ENCODE measurements around the gene ZGLP1.
A peak's percentile ranks its signal among the peaks of the same experiment; 100 is the strongest.

Gene ZGLP1

DNA sequence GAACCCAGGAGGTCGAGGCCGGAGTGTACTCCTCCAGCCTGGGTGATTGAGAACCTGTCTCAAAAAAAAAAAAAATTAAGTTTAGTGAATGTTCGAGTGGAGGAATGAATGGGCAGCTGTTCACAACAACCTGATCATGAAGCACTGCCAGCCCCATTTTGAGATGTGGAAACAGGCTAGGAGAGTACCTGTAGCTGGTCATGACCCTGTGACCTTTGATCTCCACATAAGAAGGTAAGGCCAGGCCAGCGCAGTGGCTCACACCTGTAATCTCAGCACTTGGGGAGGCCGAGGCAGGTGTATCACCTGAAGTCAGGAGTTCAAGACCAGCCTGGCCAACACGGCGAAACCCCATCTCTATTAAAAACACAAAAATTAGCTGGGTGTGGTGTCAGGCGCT, 16.1 kb upstream of the ZGLP1 start:
- no peak for DNase-seq

DNA sequence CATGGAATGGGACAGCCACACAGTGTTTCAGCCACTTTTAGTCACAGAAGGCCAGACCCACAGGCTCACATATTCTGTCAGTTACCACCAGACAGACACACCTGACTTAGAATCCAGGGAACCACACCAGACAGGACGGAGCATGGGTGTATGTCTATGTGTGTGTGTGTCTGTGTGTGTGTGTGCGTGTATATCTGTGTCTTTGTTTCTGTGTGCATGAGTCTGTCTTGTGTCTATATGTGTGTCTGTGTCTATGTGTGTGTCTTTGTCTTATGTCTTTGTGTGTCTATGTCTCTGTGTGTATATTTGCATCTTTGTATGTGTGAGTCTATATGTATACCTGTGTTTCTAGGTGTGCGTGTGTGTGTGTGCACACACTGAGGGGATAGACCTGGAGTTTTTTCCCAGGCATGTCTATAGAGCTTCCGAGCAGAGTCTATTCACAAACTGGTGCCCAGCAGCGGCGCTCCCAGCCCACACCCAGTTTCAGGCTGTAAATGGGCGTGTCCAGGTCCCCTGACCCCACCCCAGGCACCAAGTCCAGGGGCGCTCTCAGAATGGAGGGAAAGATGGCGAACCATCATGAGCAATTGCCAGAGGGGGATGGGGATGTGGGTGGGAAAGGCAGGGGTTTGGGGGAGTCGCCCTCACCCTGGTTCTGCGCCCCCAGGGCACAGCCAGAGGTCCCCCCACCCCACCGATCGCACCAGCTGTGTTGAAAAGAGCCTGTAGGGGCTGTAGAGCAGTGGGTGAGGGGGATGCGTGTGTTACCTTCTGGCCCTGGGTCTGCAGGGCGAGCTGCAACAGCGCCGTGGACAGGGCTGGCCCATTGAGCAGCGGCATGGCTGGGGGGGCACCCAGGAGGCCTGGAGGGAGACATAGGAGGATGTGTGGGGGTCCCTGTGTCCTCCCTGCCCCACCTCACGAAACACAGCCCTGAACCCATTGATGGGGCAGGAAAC, 12.5 kb upstream of the ZGLP1 start:
- no peak for DNase-seq

DNA sequence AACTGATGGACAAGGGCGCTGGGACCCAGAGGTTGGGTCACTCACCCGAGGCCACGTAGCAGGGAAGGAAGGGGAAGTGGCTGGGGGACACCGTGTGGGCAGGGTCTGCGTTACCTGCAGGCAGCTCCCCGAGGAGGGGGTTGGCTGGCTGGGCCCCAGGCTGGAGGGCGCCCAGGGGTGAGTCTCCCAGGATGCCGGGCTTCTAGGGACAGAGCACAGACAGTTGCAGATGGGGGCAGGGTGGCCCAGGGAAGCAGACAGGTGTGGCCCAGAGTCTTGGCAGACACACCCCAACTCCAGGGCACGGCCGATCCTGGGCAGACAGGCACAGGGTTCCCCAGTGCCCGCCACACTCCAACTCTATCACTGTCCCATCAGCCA, 11.8 kb upstream of the ZGLP1 start:
- DNase-seq = no peak

DNA sequence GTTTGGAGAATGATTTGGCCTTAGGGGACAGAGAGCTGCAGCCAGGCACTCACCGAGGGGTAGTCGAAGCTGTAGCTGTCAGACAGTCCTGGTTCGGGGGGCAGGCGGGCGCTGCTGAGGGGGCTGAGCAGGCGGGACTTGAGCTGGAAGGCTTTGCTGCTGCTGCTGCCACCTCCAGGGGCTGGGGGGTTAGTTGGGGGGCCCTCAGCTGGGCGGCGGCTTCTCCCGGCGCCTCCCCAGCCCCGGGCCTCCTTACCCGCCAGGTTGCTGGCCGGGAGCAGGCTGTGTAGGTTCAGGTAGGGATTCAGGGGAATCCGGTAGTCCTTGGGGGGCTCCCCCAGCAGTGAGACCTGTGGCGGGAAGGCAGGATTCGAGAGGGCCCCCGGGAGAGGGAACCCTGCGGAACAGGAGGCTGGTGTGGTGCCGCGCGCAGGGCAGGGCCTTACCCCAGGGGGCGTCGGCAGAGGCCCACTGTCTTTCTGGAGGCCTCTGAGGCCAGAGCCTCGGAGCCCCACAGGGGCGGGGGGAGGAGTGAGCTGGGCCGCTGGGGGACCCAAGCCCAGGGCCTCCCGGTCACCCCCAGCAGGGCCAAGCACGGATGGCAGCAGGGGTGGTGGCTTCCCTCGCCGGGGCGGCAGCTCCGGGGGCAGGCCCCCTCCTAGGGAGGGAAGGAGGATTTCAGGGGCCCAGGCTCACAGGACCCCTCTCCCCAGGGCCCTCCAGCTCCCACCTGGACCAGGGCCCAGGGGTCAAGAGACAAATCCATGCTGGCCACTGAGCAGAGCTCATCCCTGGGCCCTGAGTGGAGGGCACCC, 11.2 kb upstream of the ZGLP1 start:
- no peak for DNase-seq

DNA sequence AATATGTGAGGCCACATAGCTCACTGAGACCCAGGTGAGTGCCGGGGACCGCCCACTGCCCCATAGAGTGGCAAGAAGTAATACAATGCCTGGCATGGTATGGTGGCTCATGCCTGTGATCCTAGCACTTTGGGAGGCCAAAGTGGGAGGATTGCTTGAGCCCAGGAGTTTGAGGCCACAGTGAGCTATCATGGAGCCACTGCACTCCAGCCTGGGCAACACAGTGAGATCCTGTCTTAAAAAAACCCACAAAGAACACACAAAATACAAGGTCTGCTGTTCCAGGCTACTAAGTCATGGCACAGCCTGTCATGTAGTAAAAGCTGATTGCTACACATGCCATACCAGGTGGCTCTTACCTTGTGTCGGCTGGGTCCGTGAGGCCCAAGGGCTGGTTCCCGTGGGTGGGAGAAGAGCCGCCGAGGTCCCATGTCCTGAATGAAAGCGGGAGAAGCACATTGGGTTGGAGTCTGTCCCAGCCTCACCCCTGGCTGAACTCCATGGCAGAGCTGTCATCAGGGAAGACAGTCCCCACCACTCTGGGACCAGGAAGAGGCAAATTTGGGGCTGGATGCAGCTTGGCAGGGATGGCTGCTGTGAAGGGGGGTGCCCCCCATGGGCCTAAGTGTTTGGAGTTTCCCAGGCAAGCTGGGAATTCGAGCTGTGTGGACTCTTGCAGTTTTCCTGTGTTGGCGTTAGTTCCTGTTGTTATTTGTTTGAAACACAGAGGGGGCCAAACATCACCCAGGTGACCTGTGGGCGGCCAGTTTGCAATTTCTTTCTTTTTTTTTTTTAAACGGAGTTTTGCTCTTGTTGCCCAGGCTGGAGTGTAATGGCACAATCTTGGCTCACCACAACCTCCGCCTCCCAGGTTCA, 9.4 kb upstream of the ZGLP1 start:
- no peak for DNase-seq

DNA sequence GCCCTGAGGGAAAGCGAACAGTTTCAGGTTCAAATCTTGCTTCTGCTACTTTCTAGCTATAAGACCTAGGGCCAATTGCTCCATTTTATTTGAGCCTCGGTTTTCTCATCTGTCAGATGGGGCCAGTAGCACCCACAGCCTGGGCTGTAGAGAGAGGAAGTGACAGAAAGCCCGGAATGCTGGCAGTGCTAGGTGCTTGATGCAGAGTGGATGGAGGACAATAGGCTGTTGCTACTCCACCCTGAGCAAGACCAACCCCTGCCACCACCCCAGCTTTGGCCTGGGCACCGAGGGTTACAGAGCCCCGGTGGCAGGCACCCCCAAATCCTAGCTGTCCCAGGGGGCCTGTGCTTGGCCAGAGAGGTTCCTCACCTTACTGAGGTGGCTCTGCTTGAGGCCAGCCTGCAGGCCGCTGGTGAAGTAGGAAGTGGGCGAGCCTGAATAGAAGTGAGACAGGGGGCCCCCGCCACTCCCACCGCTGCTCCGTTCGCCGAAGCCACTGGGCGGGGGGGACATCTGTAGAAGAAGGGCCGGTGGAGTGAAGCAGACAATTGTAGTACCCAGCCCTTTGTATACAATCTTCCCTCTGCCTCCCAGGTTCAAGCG, 8.3 kb upstream of the ZGLP1 start:
- DNase-seq = no peak

DNA sequence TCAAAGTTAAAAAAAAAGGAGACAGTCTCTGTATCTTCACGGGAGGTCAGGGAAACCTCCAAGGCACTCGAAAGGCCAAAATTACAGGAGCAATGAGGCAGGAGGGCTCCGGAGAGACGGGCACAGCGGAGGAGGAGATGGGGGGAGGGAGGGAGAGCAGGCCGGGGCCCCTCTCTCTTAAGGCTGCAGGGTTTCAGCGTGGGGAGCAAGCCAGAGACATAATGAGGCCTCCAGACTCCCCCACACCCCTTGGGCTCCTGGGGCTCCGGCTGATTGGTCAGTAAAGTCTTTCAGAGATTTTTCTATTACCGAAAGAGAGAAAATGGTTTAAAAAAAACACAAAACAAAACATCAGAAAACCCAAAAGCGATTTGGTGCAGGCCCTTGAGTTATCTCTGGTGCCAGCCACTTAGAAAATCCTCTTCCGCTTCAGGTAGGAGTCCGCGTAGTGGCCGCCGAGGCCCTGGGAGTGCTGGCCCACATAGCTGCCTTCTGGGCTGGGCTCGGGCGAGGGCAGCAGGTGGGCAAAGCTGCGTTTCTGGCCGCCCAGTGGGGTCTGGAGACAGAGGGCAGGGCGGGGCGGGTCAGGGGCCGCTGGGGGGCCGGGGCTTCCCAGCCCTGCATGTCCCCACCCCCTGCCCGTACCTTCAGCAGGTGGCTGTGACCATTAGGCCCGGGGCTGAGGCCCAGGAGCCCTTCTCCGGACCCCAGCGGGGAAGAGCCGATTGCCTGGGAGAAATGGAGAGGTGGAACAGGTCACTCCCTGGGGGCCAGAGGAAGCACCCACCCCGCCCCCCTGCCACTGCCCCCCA, 7.6 kb upstream of the ZGLP1 start:
- DNase-seq = no peak

DNA sequence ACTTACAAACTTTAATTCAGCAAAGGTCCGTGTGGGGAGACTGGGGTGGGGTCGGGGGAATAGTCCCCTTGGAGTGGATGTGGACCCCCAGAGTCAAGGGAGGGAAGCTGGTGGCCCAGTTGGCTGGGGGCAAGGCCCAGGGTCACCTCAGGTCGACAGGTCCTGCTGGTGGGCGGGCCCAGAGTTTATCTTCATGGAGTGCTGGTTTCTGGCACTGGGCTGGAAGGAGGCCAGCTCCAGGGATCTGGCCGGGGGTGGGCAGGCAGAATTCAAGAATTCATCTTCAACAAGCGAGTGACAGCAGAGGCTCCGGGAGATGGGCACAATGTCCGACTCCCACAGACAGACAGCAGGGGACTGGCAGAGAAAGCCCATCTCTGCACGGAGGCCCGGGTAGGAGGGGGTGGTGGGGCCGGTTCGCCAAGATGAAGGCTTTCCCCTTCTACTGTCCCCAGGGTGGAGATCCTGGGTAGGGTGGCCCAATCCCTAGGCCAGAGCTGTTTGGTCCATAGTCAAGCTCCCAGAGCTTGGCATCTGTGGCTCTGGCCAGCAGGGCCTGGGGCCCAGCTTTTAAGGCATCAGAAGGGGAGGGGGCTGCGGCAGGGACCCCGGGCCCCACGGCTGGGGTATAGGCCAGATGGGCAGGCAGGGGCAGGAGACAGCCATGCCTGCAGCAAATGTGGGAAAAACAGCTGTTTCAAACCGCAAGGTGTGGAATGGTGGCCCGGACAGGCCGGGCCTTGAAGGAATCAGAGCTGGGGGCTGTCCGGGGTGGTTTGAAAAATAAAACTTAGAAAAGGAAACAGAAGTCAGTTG, 6.8 kb upstream of the ZGLP1 start:
- no peak for DNase-seq

DNA sequence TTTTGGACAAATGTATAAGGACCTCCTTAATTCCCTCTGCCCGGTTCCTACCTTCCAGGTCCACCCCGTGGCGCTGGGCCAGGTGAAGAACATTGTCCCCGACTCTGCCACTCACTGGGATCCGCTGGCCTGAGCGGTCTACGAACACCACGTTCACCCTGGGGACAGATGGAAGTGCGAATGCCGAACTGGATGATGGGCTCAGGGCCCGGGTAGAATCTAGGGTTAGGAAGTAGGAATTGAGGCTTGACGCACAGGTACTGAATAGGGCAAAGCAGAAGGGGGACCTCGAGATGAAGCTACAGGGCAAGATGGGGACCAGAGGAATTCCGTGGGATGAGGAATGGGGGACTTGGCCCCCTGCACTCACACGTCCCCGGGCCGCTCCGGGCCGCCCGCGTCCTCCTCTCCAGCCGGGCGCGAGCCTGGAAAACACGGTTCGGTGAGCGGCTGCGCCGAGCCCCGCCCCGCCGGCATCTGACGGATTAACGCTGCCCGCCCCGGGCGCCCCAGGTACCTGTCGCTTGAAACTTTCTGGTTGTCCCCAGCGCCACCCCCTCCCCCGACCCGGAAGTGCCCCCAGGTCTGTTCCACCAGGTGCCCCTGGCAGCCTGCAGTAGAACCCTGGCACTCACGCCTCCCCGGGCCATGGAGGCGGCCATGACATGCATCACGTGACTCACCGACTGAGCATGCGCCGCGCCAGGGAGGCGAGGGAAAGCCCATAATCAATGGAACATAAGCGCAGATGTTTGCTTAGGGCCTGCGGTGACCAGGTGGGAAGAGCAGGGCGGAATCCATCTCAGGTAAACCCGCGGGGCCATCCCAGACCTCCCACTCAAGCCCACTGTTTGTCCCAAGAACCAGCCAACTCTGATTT, 6.0 kb upstream of the ZGLP1 start, which contains the start of gene FDX2:
Gene FDX2, minus strand, starts transcription at position 681 of the 880 bp plus-strand sequence. Its CDS starts 19 bp downstream, at position 662.
- peak; percentile 92 for DNase-seq

DNA sequence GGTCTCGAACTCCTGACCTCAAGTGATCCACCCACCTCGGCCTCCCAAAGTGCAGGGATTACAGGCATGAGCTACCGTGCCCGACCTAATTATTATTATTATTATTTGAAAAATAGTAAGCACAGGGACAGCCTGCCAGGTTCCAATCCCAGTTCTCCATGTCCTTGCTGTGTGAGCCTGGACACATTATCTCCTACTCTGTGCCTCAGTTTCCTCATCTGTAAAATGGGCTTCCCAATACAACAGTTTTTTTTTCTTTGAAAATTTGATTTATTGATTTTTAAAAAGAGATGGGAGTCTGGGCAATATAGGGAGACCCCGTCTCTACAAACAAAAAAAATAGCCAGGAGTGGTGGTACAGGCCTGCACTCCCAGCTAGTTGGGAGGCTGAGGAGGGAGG, 3.3 kb downstream of the ZGLP1 start:
- DNase-seq = no peak

DNA sequence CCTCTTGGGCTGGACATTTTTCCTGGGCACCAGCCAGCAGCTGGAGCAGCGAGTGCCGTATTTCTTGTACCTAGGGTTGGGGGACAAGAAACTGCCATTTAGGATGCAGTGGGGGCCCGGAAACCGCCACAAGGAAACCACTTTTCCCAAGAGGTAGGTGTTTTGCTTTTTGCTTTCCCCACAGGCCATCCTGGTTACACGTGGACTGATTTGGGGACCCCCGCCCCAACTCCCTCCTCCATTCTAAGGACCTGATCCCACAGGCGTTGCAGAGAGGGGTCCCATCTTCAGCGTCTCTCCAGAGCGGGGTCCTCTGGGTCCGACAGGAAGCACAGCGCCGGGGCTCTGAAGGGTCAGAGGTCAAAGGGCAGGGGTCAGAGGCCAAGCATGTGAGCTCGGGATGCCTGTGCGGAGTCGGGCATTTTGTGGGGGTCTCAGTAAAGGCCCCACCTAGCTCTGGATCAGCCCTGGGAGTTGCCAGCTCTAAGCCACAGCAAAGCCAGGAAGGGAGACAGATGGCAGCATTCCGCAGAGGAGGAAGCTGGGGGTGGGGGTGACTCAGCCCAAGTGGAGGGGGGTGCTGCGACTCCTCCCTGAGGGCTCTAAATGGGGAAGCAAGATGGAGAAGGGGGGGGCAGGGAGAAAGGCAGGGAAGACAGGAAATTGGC, 4.3 kb downstream of the ZGLP1 start:
- no peak for DNase-seq

DNA sequence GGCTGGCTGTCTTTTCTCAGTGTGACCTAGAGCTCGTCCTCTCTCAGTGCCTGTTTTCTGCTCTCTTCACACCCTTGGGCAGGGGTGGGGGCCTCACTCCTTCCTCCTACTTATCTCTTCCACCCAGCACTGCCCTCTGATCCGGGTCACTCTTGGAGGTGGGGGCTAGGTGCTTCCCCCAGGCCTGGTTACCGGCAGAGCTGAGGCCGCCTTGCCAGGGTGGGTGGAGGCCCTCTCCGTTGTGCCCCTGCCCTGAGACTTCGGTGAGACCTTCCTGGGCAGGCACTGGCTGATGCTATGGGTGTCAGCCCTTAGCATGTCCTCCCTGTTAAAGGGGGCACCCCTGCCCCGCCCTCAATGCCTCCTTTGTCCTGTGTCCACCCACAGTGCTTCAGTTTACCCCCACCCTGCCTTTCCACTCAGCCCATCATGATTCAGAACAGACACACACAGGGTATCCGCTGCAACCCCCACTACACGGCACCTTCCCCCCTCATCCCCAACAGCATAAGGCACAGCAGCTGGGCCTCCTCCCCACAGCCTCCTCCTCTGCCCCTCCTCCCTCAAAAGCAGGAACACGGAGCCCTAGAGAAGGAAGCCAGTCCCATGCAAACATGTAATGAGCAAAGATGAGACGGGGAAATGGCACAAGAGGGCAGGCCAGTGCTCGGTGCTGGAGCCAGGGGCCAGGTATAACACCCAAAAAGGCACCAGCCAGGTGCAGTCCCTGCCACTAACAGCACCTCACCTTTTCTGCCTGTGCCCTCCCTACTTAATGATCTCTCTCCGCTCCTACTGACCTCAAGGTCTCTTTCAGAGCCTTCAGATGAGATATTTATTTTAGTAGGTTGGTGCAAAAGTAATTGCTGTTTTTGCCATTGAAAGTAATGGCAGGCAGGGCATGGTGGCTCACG, 9.8 kb downstream of the ZGLP1 start:
- DNase-seq = no peak

DNA sequence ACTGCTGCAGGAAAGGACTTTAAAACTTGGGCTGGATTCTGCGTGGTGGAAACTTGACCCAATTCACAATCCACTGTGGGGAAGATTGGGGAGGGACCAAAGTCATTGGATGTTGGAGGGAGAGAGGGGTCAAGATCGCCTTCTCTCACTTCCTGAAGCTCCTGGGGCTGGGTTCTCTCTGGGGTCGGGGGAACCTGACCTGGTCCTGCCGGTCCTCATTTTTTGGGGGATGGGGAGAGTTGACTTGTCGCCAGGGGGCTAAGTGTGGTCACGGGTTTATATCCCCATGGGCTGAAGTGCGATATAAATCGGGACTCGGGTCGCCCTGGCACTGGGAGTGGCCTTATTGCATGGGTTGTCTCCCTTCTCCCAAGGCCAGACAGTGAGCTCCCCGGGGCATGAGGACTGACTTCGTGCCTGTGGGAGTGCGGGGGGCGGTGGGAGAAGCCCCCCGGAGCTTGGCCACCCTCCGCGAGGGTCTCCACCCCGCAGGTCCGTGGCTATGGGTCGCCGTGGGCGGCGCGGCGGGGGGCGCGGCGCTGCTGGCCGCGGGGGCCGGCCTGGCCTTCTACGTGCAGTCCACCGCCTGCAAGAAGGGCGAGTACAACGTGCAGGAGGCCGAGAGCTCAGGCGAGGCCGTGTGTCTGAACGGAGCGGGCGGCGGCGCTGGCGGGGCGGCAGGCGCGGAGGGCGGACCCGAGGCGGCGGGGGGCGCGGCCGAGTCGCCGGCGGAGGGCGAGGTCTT, 13.6 kb downstream of the ZGLP1 start:
- DNase-seq = no peak

DNA sequence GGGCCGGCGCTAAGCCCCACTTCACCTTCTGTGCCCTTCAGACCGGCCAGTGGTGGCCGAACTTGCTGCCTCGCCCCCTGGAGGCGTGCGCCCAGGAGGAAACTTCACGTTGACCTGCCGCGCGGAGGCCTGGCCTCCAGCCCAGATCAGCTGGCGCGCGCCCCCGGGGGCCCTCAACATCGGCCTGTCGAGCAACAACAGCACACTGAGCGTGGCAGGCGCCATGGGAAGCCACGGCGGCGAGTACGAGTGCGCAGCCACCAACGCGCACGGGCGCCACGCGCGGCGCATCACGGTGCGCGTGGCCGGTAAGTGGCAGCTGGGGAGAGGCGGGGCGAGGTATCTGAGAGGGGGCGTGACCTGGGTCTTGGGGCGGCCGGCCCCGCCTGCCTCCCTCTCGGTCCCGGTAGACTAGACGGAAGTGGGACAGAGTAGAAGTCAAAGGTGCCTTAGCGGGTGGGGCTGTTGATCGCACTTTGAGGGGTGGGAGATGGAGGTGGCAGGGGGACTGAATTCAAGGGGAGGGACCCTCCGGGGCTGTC, 14.2 kb downstream of the ZGLP1 start:
- DNase-seq = no peak

DNA sequence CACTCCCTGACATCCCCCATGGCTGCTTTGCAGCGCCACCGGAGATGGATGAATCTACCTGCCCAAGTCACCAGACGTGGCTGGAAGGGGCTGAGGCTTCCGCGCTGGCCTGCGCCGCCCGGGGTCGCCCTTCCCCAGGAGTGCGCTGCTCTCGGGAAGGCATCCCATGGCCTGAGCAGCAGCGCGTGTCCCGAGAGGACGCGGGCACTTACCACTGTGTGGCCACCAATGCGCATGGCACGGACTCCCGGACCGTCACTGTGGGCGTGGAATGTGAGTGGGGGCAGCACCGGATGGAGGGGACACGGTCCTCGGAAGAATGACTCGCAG, 15.3 kb downstream of the ZGLP1 start:
- DNase-seq = no peak

DNA sequence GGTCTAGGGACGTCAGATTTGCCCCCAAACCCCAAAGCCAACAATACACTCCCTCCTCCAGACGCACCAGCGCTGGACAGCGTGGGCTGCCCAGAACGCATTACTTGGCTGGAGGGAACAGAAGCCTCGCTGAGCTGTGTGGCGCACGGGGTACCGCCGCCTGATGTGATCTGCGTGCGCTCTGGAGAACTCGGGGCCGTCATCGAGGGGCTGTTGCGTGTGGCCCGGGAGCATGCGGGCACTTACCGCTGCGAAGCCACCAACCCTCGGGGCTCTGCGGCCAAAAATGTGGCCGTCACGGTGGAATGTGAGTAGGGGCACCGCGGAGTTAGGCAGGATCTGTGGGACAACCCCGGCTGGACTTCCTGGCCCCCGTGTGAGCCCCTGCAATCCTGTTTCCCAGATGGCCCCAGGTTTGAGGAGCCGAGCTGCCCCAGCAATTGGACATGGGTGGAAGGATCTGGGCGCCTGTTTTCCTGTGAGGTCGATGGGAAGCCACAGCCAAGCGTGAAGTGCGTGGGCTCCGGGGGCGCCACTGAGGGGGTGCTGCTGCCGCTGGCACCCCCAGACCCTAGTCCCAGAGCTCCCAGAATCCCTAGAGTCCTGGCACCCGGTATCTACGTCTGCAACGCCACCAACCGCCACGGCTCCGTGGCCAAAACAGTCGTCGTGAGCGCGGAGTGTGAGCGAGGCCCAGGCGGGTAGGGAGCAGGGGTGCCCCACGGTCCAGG, 15.8 kb downstream of the ZGLP1 start:
- DNase-seq = no peak
